Upper lobe of left lung (tissue), 4 donors: ENCODE measurements around the gene DGKB.

Experiments
- EP300 ChIP-seq, 4 donors: sonication (generic); formaldehyde crosslinking; IDR thresholded peaks; one replicate each; pipeline ENCODE4 v1.5.1; 2017; ENCODE audit warnings: antibody characterized with exemption in 4 of 4, control low read depth in 2 of 4
- POLR2A ChIP-seq, 4 donors: fragments of 450-650 bp; IDR thresholded peaks; one replicate each; pipeline ENCODE4 v1.5.1; 2016 to 2017; ENCODE audit warnings: antibody characterized with exemption in 4 of 4, mild to moderate bottlenecking in 2 of 4
- POLR2AphosphoS5 ChIP-seq, 2 donors: sonication (generic); formaldehyde crosslinking; IDR thresholded peaks; one replicate each; pipeline ENCODE4 v1.5.1; 2017; ENCODE audit warnings: antibody characterized with exemption in 2 of 2
- TF ChIP-seq, protein P1 (sequence below), 6 experiments: fragments of 450-650 bp in 4 of 6; fragments of 200-600 bp in 2 of 6; sonication (generic) in 2 of 6; IDR thresholded peaks; one replicate each; pipeline ENCODE4 v1.5.1; 2016 to 2019; ENCODE audit warnings: antibody characterized with exemption in 6 of 6

DNA sequence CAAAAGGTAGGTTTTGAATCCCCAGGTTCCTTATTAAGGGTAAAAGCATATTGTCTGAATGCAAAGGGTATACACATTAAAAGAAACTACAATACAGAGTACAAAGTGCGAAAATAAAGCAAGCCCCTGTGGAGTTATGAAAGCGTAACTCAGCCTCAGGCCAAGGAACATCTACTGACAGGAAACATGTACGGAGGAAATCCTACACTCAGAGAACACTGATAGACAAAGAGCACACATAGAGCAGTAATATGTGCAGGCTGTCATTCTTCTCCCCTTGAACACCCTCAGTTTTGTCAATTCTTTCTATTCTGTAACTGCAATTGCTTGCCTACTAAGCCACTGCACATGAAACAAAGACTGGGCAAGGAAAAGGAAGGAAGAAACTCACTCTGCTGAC lies 150.2 kb downstream of the DGKB start:
- TF ChIP-seq EP300 (IDR thresholded peaks at IDR 0.05): no peak
- TF ChIP-seq POLR2A (IDR thresholded peaks at IDR 0.05): no peak
- TF ChIP-seq, protein P1, sequence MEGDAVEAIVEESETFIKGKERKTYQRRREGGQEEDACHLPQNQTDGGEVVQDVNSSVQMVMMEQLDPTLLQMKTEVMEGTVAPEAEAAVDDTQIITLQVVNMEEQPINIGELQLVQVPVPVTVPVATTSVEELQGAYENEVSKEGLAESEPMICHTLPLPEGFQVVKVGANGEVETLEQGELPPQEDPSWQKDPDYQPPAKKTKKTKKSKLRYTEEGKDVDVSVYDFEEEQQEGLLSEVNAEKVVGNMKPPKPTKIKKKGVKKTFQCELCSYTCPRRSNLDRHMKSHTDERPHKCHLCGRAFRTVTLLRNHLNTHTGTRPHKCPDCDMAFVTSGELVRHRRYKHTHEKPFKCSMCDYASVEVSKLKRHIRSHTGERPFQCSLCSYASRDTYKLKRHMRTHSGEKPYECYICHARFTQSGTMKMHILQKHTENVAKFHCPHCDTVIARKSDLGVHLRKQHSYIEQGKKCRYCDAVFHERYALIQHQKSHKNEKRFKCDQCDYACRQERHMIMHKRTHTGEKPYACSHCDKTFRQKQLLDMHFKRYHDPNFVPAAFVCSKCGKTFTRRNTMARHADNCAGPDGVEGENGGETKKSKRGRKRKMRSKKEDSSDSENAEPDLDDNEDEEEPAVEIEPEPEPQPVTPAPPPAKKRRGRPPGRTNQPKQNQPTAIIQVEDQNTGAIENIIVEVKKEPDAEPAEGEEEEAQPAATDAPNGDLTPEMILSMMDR (IDR thresholded peaks at IDR 0.05): no peak
- TF ChIP-seq POLR2AphosphoS5 (IDR thresholded peaks at IDR 0.05): no peak
